Activated naive CD8-positive, alpha-beta T cell treated with anti-CD3 and anti-CD28 coated beads, Interleukin-2, amount 10 ng/mL, durations not matched to agents 7 days and 5 days (primary cell): ENCODE results near the gene SPTBN2. TPM values are rescaled to one million over a fixed set of nuclear protein-coding genes. Genes with fewer than 3 reads are reported as not detected.

ENCODE experiments used
- ATAC-seq: fragments of 150-1000 bp; cut with Tn5 transposase; one replicate; pipeline ENCODE4 v1.10.0; 2021; ENCODE audit warnings: low read depth, moderate library complexity
- POLR2A ChIA-PET: fragments of 350-600 bp; sonication (Branson Sonifier 250); formaldehyde crosslinking; loops from one replicate; lab custom pipeline; 2021; ENCODE audit warnings: antibody characterized with exemption; lab: Charles Lee
- DNase-seq: peaks from one replicate; pipeline ENCODE4 v3.0.0; 2021
- H3K27ac Mint-ChIP-seq: one replicate; pipeline ENCODE4 v1.8.0; 2022; ENCODE audit warnings: mild to moderate bottlenecking, mixed read lengths
- H3K27me3 Mint-ChIP-seq: one replicate; pipeline ENCODE4 v1.8.0; 2022; ENCODE audit warnings: mild to moderate bottlenecking, moderate library complexity, mixed read lengths
- H3K36me3 Mint-ChIP-seq: one replicate; pipeline ENCODE4 v1.8.0; 2021; ENCODE audit warnings: mild to moderate bottlenecking, mixed read lengths
- H3K4me1 Mint-ChIP-seq: one replicate; pipeline ENCODE4 v1.8.0; 2021; ENCODE audit warnings: mixed read lengths
- H3K4me3 Mint-ChIP-seq: one replicate; pipeline ENCODE4 v1.8.0; 2022; ENCODE audit warnings: mild to moderate bottlenecking, moderate library complexity, mixed read lengths
- H3K9me3 Mint-ChIP-seq: one replicate; pipeline ENCODE4 v1.8.0; 2021; ENCODE audit warnings: mixed read lengths
- total RNA-seq, 2 experiments: library from RNA; stranded (reverse); gene quantifications; one replicate each; pipeline ENCODE4 v1.2.3, GENCODE V29; 2021

The SPTBN2 gene
- 1 to 10 TPM; 1.3 to 1.6 TPM for total RNA-seq

DNA sequence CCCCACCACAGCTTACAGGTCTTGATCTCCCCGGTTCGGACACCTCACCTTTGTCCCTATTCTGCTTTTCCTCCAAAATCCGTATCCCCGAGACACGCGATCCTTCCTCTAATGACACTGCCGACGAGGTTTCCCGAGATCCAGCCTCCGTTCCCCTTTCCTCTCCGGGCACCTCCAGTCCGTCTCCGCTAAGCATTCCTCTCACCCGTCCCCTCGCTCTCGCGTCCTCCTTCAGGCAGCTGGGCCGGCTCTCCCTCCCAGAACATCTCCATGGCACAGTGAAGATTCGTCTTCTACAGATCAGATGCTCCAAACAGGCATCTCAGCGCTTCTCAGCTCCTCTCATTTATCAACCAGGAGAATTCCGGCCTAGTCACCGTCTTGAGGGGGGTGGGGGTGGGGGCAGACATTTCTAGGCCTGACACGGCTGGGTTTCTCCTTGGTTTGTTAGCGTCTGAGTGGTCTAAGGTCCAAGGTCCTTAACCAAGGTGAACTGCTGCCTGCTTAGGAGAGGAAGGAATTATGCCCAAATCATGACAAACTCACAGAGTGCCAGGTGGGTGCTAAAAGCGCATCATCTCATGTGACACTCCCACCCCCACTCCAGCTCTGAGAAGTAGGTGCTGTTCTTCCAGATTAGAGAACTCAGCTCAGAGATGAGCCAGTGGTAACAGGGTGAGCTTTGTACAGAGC is at the start of gene SPTBN2:
TSS of gene SPTBN2 (minus strand) at position 524 of the 693 bp plus-strand sequence. CDS start 7,976 bp downstream, outside the sequence.
- ATAC-seq (no peak), DNase-seq (no peak)
- Mint-ChIP-seq H3K27me3 (peaks cover 86% of the 10 kb centered on the region), H3K9me3 (no peaks in the 10 kb centered on the region), H3K4me1 (peaks cover 12% of the 10 kb centered on the region), H3K4me3 (peak within 1 kb of the TSS; percentile 68), H3K27ac (peak within 1 kb of the TSS; percentile 4), H3K36me3 (no peaks in the 10 kb centered on the region)
- POLR2A ChIA-PET, result no interaction called here

DNA sequence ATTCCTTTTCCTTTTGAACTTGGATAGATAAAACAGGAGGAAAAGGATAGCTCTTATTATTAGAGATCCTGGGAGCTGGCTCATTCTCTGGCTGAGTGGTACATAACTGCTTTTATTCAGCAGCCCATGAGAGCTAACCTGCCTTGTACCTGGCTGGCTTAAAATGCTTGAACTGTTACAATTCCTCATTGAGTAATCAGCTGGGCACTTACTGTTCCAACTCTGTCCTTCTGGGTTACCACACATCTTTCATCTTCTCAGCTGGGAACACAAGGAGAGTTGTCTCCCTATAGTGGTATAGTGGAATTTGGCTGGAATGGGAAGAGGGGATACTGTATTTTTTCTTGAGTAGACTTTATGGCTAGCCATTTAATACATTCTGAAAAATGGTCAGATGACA is 39.8 kb upstream of the SPTBN2 start:
- ATAC-seq (no peak), DNase-seq (no peak)
- Mint-ChIP-seq H3K27ac (no peak overlapping the region), H3K36me3 (no peaks in the 10 kb centered on the region), H3K4me1 (no peaks in the 10 kb centered on the region), H3K9me3 (no peaks in the 10 kb centered on the region), H3K27me3 (no peaks in the 10 kb centered on the region), H3K4me3 (no peak overlapping the region)
- POLR2A ChIA-PET, result no interaction called here

GRCh38 chr11:66768088-66768521 is 39.1 kb upstream of the SPTBN2 start:
- POLR2A ChIA-PET, result no interaction called here
- no peaks in the 10 kb centered on the region for H3K4me1 Mint-ChIP-seq
- no peaks in the 10 kb centered on the region for H3K27me3 Mint-ChIP-seq
- H3K4me3 Mint-ChIP-seq, result no peak overlapping the region
- H3K9me3 Mint-ChIP-seq, result no peaks in the 10 kb centered on the region
- no peaks in the 10 kb centered on the region for H3K36me3 Mint-ChIP-seq
- H3K27ac Mint-ChIP-seq, result no peak overlapping the region
- DNase-seq, result no peak
- ATAC-seq, result no peak

- H3K4me1 Mint-ChIP-seq, result no peaks in the 10 kb centered on the region
- no peak overlapping the region for H3K4me3 Mint-ChIP-seq
- DNase-seq (no peak), ATAC-seq (no peak)
- H3K27me3 Mint-ChIP-seq, result no peaks in the 10 kb centered on the region
- no peaks in the 10 kb centered on the region for H3K36me3 Mint-ChIP-seq
- no peak overlapping the region for H3K27ac Mint-ChIP-seq
- POLR2A ChIA-PET, result no interaction called here
- no peaks in the 10 kb centered on the region for H3K9me3 Mint-ChIP-seq
Observed at GRCh38 chr11:66767666-66768065, 38.6 kb upstream of the SPTBN2 start.

- no peaks in the 10 kb centered on the region for H3K36me3 Mint-ChIP-seq
- no peaks in the 10 kb centered on the region for H3K27me3 Mint-ChIP-seq
- H3K27ac Mint-ChIP-seq, result no peak overlapping the region
- no peak for ATAC-seq
- H3K4me1 Mint-ChIP-seq, result no peaks in the 10 kb centered on the region
- POLR2A ChIA-PET, result no interaction called here
- no peaks in the 10 kb centered on the region for H3K9me3 Mint-ChIP-seq
- no peak for DNase-seq
- H3K4me3 Mint-ChIP-seq, result no peak overlapping the region
Observed at GRCh38 chr11:66766681-66767080, 37.7 kb upstream of the SPTBN2 start.

DNA sequence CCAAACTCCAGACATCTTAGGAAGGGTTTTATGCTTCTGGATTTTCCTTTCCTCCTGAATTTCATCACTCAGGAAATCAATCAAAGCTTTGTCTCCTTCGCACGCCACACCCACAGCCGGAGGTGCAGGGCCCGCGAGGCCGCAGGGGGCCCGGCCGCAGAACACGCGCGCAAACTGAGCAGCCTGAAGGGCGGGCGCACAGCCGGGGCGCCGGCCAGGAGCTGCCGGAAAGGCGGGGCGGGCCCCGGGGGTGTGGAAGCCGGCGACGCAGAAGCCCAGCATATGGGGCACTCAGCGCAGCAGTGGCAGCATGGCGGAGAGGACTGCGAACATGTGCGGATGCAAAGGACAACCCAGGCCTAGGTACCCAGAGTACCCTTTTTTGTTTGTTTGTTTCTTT is 33.1 kb upstream of the SPTBN2 start:
- no peaks in the 10 kb centered on the region for H3K9me3 Mint-ChIP-seq
- ATAC-seq (no peak), DNase-seq (no peak)
- no peaks in the 10 kb centered on the region for H3K4me1 Mint-ChIP-seq
- POLR2A ChIA-PET, result interaction anchor here (0.5 kb wide), 1 partner anchor 15 kb away, joined by 3 read pairs; no protein-coding TSS in a partner anchor
- H3K36me3 Mint-ChIP-seq, result peaks cover 2% of the 10 kb centered on the region
- no peak overlapping the region for H3K27ac Mint-ChIP-seq
- no peak overlapping the region for H3K4me3 Mint-ChIP-seq
- no peaks in the 10 kb centered on the region for H3K27me3 Mint-ChIP-seq

GRCh38 chr11:66752148-66752547 is 23.1 kb upstream of the SPTBN2 start:
- POLR2A ChIA-PET, result no interaction called here
- no peak overlapping the region for H3K4me3 Mint-ChIP-seq
- H3K9me3 Mint-ChIP-seq, result no peaks in the 10 kb centered on the region
- DNase-seq (no peak), ATAC-seq (no peak)
- H3K4me1 Mint-ChIP-seq, result no peaks in the 10 kb centered on the region
- no peak overlapping the region for H3K27ac Mint-ChIP-seq
- peaks cover 2% of the 10 kb centered on the region for H3K27me3 Mint-ChIP-seq
- H3K36me3 Mint-ChIP-seq, result no peaks in the 10 kb centered on the region

DNA sequence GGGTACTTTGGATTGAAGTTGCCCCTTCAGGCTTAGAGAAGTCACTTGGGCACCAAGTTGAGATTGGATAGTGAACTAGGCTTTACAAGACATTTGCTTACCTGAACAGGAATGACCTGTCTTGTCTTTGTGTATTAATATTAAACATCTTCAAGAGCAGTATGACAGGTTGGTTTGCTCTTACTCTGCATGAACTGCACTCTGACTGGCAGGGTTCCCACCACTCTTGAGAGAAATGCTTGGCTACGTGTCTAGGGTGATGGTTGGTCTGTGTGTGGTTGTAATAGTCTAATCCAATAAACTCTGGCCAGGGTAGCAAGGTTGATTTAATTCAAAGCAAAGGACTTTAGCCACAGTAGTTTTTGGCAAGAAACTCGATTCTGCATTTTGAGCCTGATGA is 20.1 kb upstream of the SPTBN2 start:
- Mint-ChIP-seq H3K36me3 (no peaks in the 10 kb centered on the region), H3K27me3 (peaks cover 2% of the 10 kb centered on the region), H3K4me1 (peaks cover 1% of the 10 kb centered on the region), H3K9me3 (no peaks in the 10 kb centered on the region), H3K4me3 (no peak overlapping the region), H3K27ac (no peak overlapping the region)
- no peak for ATAC-seq
- no peak for DNase-seq
- POLR2A ChIA-PET, result no interaction called here

- Mint-ChIP-seq H3K36me3 (no peaks in the 10 kb centered on the region), H3K9me3 (no peaks in the 10 kb centered on the region), H3K27me3 (peaks cover 2% of the 10 kb centered on the region), H3K4me1 (peaks cover 1% of the 10 kb centered on the region), H3K4me3 (no peak overlapping the region), H3K27ac (no peak overlapping the region)
- POLR2A ChIA-PET, result interaction anchor here (0.5 to 0.7 kb wide), 4 partner anchors 14 to 644 kb away, joined by 3 to 4 read pairs (median 3); partner anchors contain the start of gene RAD9A
- DNase-seq (no peak), ATAC-seq (no peak)
Observed at GRCh38 chr11:66747480-66747879, 18.5 kb upstream of the SPTBN2 start.

- H3K9me3 Mint-ChIP-seq, result peaks cover 2% of the 10 kb centered on the region
- H3K27ac Mint-ChIP-seq, result peak overlapping the region; percentile 71
Observed at GRCh38 chr11:66745356-66746235, 16.6 kb upstream of the SPTBN2 start.

GRCh38 chr11:66744485-66745355 is 15.7 kb upstream of the SPTBN2 start:
- H3K4me1 Mint-ChIP-seq, result peaks cover 1% of the 10 kb centered on the region
- POLR2A ChIA-PET, result no interaction called here

More at GRCh38 chr11:66745356-66746235, 16.6 kb upstream of the SPTBN2 start:
- Mint-ChIP-seq H3K4me1 (peaks cover 1% of the 10 kb centered on the region), H3K27me3 (peaks cover 2% of the 10 kb centered on the region), H3K36me3 (no peaks in the 10 kb centered on the region), H3K4me3 (peak overlapping the region; percentile 97)
- ATAC-seq, result peak; percentile 44
- DNase-seq, result peak; percentile 60
- POLR2A ChIA-PET, result no interaction called here

DNA sequence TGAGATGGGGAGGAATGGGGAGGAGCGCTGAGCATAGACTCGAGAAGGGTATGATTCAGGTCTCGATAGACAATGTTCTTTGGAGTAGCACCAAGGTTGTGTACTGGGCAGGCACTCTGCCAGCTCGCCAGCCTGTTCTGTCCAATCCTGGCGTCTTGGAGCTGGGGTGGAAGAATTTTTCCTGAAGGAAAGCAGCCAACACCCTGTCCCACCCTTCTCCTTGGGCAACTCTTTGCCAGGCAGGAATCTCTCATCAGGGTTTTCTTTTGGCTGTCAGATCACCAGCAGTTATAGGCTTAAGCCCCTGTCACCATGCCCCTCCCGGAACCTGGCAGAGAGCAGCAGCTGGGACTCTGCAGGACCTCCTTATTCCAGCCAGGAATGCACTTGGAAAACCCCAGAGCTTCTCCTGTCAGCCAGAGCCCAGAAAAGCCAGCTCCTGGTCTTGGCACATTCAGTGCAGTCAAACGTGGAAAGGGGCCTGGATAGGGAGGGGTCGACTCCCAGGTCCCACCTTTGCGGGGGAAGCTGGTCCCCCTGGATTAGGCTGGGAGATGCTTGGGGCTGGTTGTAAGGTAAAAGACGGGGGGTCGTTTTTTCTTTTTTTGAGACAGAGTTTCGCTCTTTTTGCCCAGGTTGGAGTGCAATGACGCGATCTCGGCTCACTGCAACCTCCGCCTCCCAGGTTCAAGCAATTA is 14.4 kb upstream of the SPTBN2 start:
- peaks cover 2% of the 10 kb centered on the region for H3K27me3 Mint-ChIP-seq
- peaks cover 1% of the 10 kb centered on the region for H3K4me1 Mint-ChIP-seq
- H3K27ac Mint-ChIP-seq, result peak overlapping the region; percentile 51
- DNase-seq, result no peak
- POLR2A ChIA-PET, result no interaction called here
- peak overlapping the region; percentile 97 for H3K4me3 Mint-ChIP-seq
- H3K9me3 Mint-ChIP-seq, result peaks cover 2% of the 10 kb centered on the region
- no peak for ATAC-seq
- no peaks in the 10 kb centered on the region for H3K36me3 Mint-ChIP-seq

More at GRCh38 chr11:66744485-66745355, 15.7 kb upstream of the SPTBN2 start:
- H3K36me3 Mint-ChIP-seq, result no peaks in the 10 kb centered on the region
- peak overlapping the region; percentile 97 for H3K4me3 Mint-ChIP-seq
- DNase-seq (peak; percentile 98), ATAC-seq (peak; percentile 91)
- peak overlapping the region; percentile 79 for H3K27ac Mint-ChIP-seq
- H3K27me3 Mint-ChIP-seq, result peaks cover 2% of the 10 kb centered on the region
- peaks cover 2% of the 10 kb centered on the region for H3K9me3 Mint-ChIP-seq
